HG02678 (cell line): ENCODE measurements around the gene KRT10.

Experiments
- ATAC-seq: cut with Tn5 transposase; IDR thresholded peaks from one replicate; pipeline ENCODE4 v1.9.1; 2021; ENCODE audit warnings: mild to moderate bottlenecking, moderate library complexity; ENCODE audit not compliant: unreplicated experiment

The KRT10 gene

GRCh38 chr17:40809721-40810421 is 12.5 kb downstream of the KRT10 start:
- no peak for ATAC-seq

GRCh38 chr17:40806131-40806530 is 16.3 kb downstream of the KRT10 start:
- no peak for ATAC-seq

- no peak for ATAC-seq
These were observed 18.8 kb downstream of the KRT10 start for GRCh38 chr17:40803617-40804082.

GRCh38 chr17:40801157-40801556 is 21.3 kb downstream of the KRT10 start:
- ATAC-seq: no peak

- ATAC-seq: no peak
These were observed 22.0 kb downstream of the KRT10 start for GRCh38 chr17:40800381-40800780.

GRCh38 chr17:40799859-40800258 is 22.6 kb downstream of the KRT10 start, which contains the start of gene KRT28:
KRT28 (minus strand) TSS chr17:40799959; CDS start chr17:40799893, 66 bp downstream.
- no peak for ATAC-seq

- ATAC-seq: no peak
These were observed 25.6 kb downstream of the KRT10 start for GRCh38 chr17:40796846-40797245.

- no peak for ATAC-seq
These were observed 27.3 kb downstream of the KRT10 start for GRCh38 chr17:40795019-40795667.

- ATAC-seq: no peak
These were observed 27.9 kb downstream of the KRT10 start for GRCh38 chr17:40794466-40794865.

GRCh38 chr17:40793832-40794231 is 28.6 kb downstream of the KRT10 start:
- ATAC-seq: no peak

GRCh38 chr17:40791787-40792436 is 30.5 kb downstream of the KRT10 start:
- no peak for ATAC-seq

GRCh38 chr17:40791111-40791510 is 31.3 kb downstream of the KRT10 start:
- ATAC-seq: no peak

- no peak for ATAC-seq
These were observed 40.0 kb downstream of the KRT10 start, which contains the start of gene KRT27 for GRCh38 chr17:40782450-40782849. KRT27 (minus strand) TSS chr17:40782550; CDS start chr17:40782493, 57 bp downstream.

GRCh38 chr17:40779181-40779909 is 43.1 kb downstream of the KRT10 start:
- no peak for ATAC-seq

- no peak for ATAC-seq
These were observed 44.0 kb downstream of the KRT10 start for GRCh38 chr17:40778461-40778860.

GRCh38 chr17:40777971-40778370 is 44.4 kb downstream of the KRT10 start:
- ATAC-seq: no peak

- no peak for ATAC-seq
These were observed 45.0 kb downstream of the KRT10 start for GRCh38 chr17:40777459-40777858.

- no peak for ATAC-seq
These were observed 46.5 kb downstream of the KRT10 start for GRCh38 chr17:40775945-40776344.

- no peak for ATAC-seq
These were observed 50.3 kb downstream of the KRT10 start, which contains the start of gene KRT26 for GRCh38 chr17:40772101-40772500. KRT26 (minus strand) TSS chr17:40772201; CDS start chr17:40772113, 88 bp downstream.
